PC-9 (cell line): ENCODE measurements around the gene SMCR8. TPM values are rescaled to one million over a fixed set of nuclear protein-coding genes. Genes with fewer than 3 reads are reported as not detected.
A peak's percentile ranks its signal among the peaks of the same experiment; 100 is the strongest.

Experiments used
- BruUV-seq: library from RNA; stranded (reverse); fragments of 400-500 nt; replicated peaks from 2 replicates; lab custom pipeline; 2021; lab: Mats Ljungman, UMichigan
- CTCF ChIA-PET: fragments of 300-600 bp; sonication (Branson Sonifier 250); formaldehyde crosslinking; loops from one replicate; lab custom pipeline; 2022; ENCODE audit warnings: antibody characterized with exemption; lab: Charles Lee
- POLR2A ChIA-PET: fragments of 300-600 bp; sonication (Branson Sonifier 250); formaldehyde crosslinking; loops from one replicate; lab custom pipeline; 2022; ENCODE audit warnings: antibody characterized with exemption; ENCODE audit not compliant: unreplicated experiment; lab: Charles Lee
- DNase-seq, 2 experiments: peaks; one replicate each; pipeline versions ENCODE4 v3.0.0 to v3.0.0-alpha.2; 2015 to 2022; ENCODE audit warnings: mixed read lengths in 1 of 2
- H2AFZ ChIP-seq: fragments of 200-600 bp; sonication (generic); 2 replicates; pipeline ENCODE4 v1.8.1; 2017; ENCODE audit warnings: antibody characterized with exemption
- H3F3A ChIP-seq: fragments of 200-600 bp; sonication (generic); 2 replicates; pipeline ENCODE4 v1.8.1; 2017; ENCODE audit warnings: antibody characterized with exemption, mild to moderate bottlenecking, low read depth; ENCODE audit not compliant: insufficient read depth
- H3K27ac ChIP-seq: fragments of 200-600 bp; sonication (generic); 2 replicates; pipeline ENCODE4 v1.6.1; 2016; ENCODE audit warnings: mixed run types
- H3K27me3 ChIP-seq: fragments of 200-600 bp; sonication (generic); 2 replicates; pipeline ENCODE4 v1.6.1; 2016; ENCODE audit warnings: low read depth, mixed run types; ENCODE audit not compliant: insufficient read depth
- H3K36me3 ChIP-seq: fragments of 200-600 bp; sonication (generic); 2 replicates; pipeline ENCODE4 v1.6.1; 2016; ENCODE audit warnings: low read depth, mixed run types
- H3K4me1 ChIP-seq: fragments of 200-600 bp; sonication (generic); replicated peaks from 2 replicates; pipeline ENCODE4 v1.6.1; 2016; ENCODE audit warnings: mixed run types; ENCODE audit not compliant: insufficient read depth
- H3K4me2 ChIP-seq: fragments of 200-600 bp; sonication (generic); 2 replicates; pipeline ENCODE4 v1.6.1; 2017; ENCODE audit warnings: mixed run types
- H3K4me3 ChIP-seq: fragments of 200-600 bp; sonication (generic); 2 replicates; pipeline ENCODE4 v1.6.1; 2016; ENCODE audit warnings: mixed run types
- H3K79me2 ChIP-seq: fragments of 200-600 bp; sonication (generic); 2 replicates; pipeline ENCODE4 v1.6.1; 2017; ENCODE audit warnings: low read depth, mixed run types
- H3K9me2 ChIP-seq: fragments of 200-600 bp; sonication (generic); 2 replicates; pipeline ENCODE4 v1.8.1; 2017; ENCODE audit warnings: mild to moderate bottlenecking; ENCODE audit not compliant: insufficient read depth
- H3K9me3 ChIP-seq: fragments of 200-600 bp; sonication (generic); 2 replicates; pipeline ENCODE4 v1.8.1; 2016; ENCODE audit warnings: low read depth; ENCODE audit not compliant: insufficient read depth
- H4K20me1 ChIP-seq: fragments of 200-600 bp; sonication (generic); 2 replicates; pipeline ENCODE4 v1.8.1; 2017; ENCODE audit not compliant: insufficient read depth
- CTCF ChIP-seq: fragments of 200-600 bp; sonication (generic); conservative IDR thresholded peaks from 2 replicates; pipeline ENCODE4 v1.6.1; 2017; ENCODE audit warnings: mixed run types, antibody characterized with exemption, mild to moderate bottlenecking, moderate library complexity
- EZH2 ChIP-seq: fragments of 200-600 bp; sonication (generic); IDR thresholded peaks from 2 replicates; pipeline ENCODE4 v1.8.0; 2017; ENCODE audit warnings: antibody characterized with exemption, low read depth
- intact Hi-C: fragments of 100-400 bp; cut with micrococcal nuclease; formaldehyde crosslinking; loops from one replicate; pipeline ENCODE4 v1.10.0; 2022; ENCODE audit not compliant: unreplicated experiment
- total RNA-seq: library from RNA; stranded (reverse); gene quantifications from 2 replicates; pipeline ENCODE4 v1.2.3, GENCODE V29; 2021

SMCR8 gene
- total RNA-seq, 1 experiment from 2014 or later = 23.8 TPM

- TSS peak; percentile 58 for BruUV-seq
- DNase-seq = no peak
- Histone ChIP-seq H3K4me3 (peak overlapping the region; percentile 75), H3K27ac (no peak overlapping the region), H3K9me2 (no peaks in the 10 kb centered on the region), H2AFZ (peak overlapping the region; percentile 89), H4K20me1 (no peaks in the 10 kb centered on the region), H3K79me2 (peaks cover 26% of the 10 kb centered on the region), H3K4me1 (peaks cover 19% of the 10 kb centered on the region), H3K4me2 (peak overlapping the region; percentile 86), H3K36me3 (no peaks in the 10 kb centered on the region), H3F3A (peaks cover 26% of the 10 kb centered on the region), H3K9me3 (no peaks in the 10 kb centered on the region), H3K27me3 (no peaks in the 10 kb centered on the region)
- intact Hi-C loops = loop anchor here (2.0 kb wide), 1 partner anchor 15 kb away; the partner anchor contains the start of gene EVPLL
- TF ChIP-seq CTCF = no peak
- no peak for TF ChIP-seq EZH2
- CTCF ChIA-PET = interaction anchor here (0.6 to 0.7 kb wide), 2 partner anchors 50 to 1082 kb away, joined by 6 to 17 read pairs; no protein-coding TSS in a partner anchor
- POLR2A ChIA-PET = interaction anchor here (0.6 to 0.8 kb wide), 5 partner anchors 15 to 1386 kb away, joined by 3 to 8 read pairs (median 5); partner anchors contain the start of genes ALDH3A1 and ALDH3A2
Measured at GRCh38 chr17:18361837-18362697, 47.0 kb downstream of the SMCR8 start.

GRCh38 chr17:18362698-18363100 lies 47.6 kb downstream of the SMCR8 start:
- Histone ChIP-seq H3K4me2 (peak overlapping the region; percentile 86), H3K27ac (peak overlapping the region; percentile 24; the same call in 1 of the 2 replicates), H3K36me3 (no peaks in the 10 kb centered on the region), H2AFZ (peak overlapping the region; percentile 89), H3K79me2 (peaks cover 26% of the 10 kb centered on the region), H3K4me3 (peak overlapping the region; percentile 75), H3K4me1 (peaks cover 14% of the 10 kb centered on the region), H3K9me2 (no peaks in the 10 kb centered on the region), H3F3A (peaks cover 20% of the 10 kb centered on the region), H3K27me3 (no peaks in the 10 kb centered on the region), H3K9me3 (no peaks in the 10 kb centered on the region), H4K20me1 (no peaks in the 10 kb centered on the region)
- no TSS peak for BruUV-seq
- TF ChIP-seq EZH2 (no peak), CTCF (no peak)
- intact Hi-C loops = loop anchor here (2.0 kb wide), 1 partner anchor 14 kb away; the partner anchor contains the start of gene EVPLL
- ChIA-PET POLR2A (interaction anchor here (0.5 to 1.1 kb wide), 6 partner anchors 14 to 1386 kb away, joined by 3 to 8 read pairs (median 4); partner anchors contain the start of gene ALDH3A1), CTCF (interaction anchor here (0.6 kb wide), 1 partner anchor 1082 kb away, joined by 17 read pairs; no protein-coding TSS in a partner anchor)
- DNase-seq = peak; percentile 89 to 91
